Measurements from ENCODE around the gene SEC63.

SEC63 gene

GRCh38 chr6:107819217-107819616 lies 138.8 kb downstream of the SEC63 start:
- no peak for DNase-seq (ENCODE audit: low read depth)

- DNase-seq (ENCODE audit: low read depth) = no peak
Measured at GRCh38 chr6:107818272-107818671, 139.7 kb downstream of the SEC63 start.

GRCh38 chr6:107817784-107818183 lies 140.2 kb downstream of the SEC63 start:
- DNase-seq (ENCODE audit: low read depth) = no peak
